HepG2 (cell line): Measurements from ENCODE around the gene PCNX1. TPM values are rescaled to one million over a fixed set of nuclear protein-coding genes. Genes with fewer than 3 reads are reported as not detected.

Source experiments
- ATAC-seq: fragments of 200-7000 bp; cut with Tn5 transposase; 3 replicates; pipeline ENCODE4 v1.9.1; 2020; ENCODE audit warnings: mild to moderate bottlenecking, moderate library complexity
- BruUV-seq: library from RNA; stranded (reverse); fragments of 400-500 nt; replicated peaks from 2 replicates; lab custom pipeline; 2021; lab: Mats Ljungman, UMichigan
- CTCF ChIA-PET: fragments of 300-600 bp; formaldehyde crosslinking; extraction: SDS; loops from one replicate; lab custom pipeline; 2021; ENCODE audit warnings: low total read pairs, inconsistent platforms, low intra/inter-chr PET ratio; lab: Yijun Ruan, JAX
- POLR2A ChIA-PET: fragments of 350-600 bp; sonication (Branson Sonifier 250); formaldehyde crosslinking; loops from one replicate; lab custom pipeline; 2020; ENCODE audit warnings: antibody characterized with exemption, inconsistent platforms; lab: Yijun Ruan, JAX
- DNase-seq: peaks from one replicate; pipeline ENCODE4 v3.0.0-alpha.2; 2015; ENCODE audit warnings: low spot score
- FAIRE-seq: peaks from 3 replicates; lab custom pipeline; 2011; peaks lifted over from hg19 to GRCh38; lab: Jason Lieb, UNC
- H2AFZ ChIP-seq: one replicate; pipeline ENCODE4 v1.6.1; 2011; ENCODE audit warnings: low read length, inconsistent platforms
- H3K27ac ChIP-seq: fragments of 300-600 bp; 3 replicates; pipeline ENCODE4 v1.8.0; 2011; ENCODE audit warnings: mixed run types, mild to moderate bottlenecking, mixed read lengths, low read length, inconsistent platforms; ENCODE audit not compliant: insufficient read depth; ENCODE audit errors: extremely low read length
- H3K27me3 ChIP-seq, 2 experiments: fragments of 200-600 bp in 1 of 2; 2 replicates in 1 of 2; 3 replicates in 1 of 2; pipeline versions ENCODE4 v1.6.0 to v1.8.0; 2011; ENCODE audit warnings: low read length in 2 of 2, mild to moderate bottlenecking in 2 of 2, moderate library complexity in 2 of 2, inconsistent platforms in 1 of 2; ENCODE audit not compliant: insufficient read depth in 2 of 2, control insufficient read depth in 1 of 2
- H3K36me3 ChIP-seq, 2 experiments: fragments of 200-600 bp in 1 of 2; replicated peaks in 1 of 2; 2 replicates in 1 of 2; 3 replicates in 1 of 2; pipeline versions ENCODE4 v1.5.1 to v1.8.0; 2011; ENCODE audit warnings: low read length in 2 of 2, inconsistent platforms in 1 of 2; ENCODE audit not compliant: insufficient read depth in 2 of 2, control insufficient read depth in 1 of 2
- H3K4me1 ChIP-seq: 2 replicates; pipeline ENCODE4 v1.5.1; 2012; ENCODE audit warnings: low read length, inconsistent platforms; ENCODE audit not compliant: insufficient read depth
- H3K4me2 ChIP-seq: 2 replicates; pipeline ENCODE4 v1.6.0; 2011; ENCODE audit warnings: low read depth, low read length, inconsistent platforms
- H3K4me3 ChIP-seq, 3 experiments: fragments of 200-600 bp in 1 of 3; sonication (generic), shearing (Covaris generic) in 1 of 3; replicated peaks in 1 of 3; 2 replicates each; pipeline ENCODE4 v1.5.1; 2011 to 2016; ENCODE audit warnings: low read length in 3 of 3, inconsistent platforms in 2 of 3, low read depth in 2 of 3, mild to moderate bottlenecking in 2 of 3, control low read depth in 1 of 3, mixed read lengths in 1 of 3; ENCODE audit not compliant: insufficient read depth in 1 of 3
- H3K79me2 ChIP-seq: one replicate; pipeline ENCODE4 v1.6.1; 2011; ENCODE audit warnings: low read length, inconsistent platforms; ENCODE audit not compliant: insufficient read depth
- H3K9ac ChIP-seq: 2 replicates; pipeline ENCODE4 v1.6.0; 2011; ENCODE audit warnings: mild to moderate bottlenecking, low read depth, low read length, inconsistent platforms; ENCODE audit not compliant: insufficient read depth
- H3K9me3 ChIP-seq: 2 replicates; pipeline ENCODE4 v1.5.1; 2012; ENCODE audit warnings: mild to moderate bottlenecking, low read length
- H4K20me1 ChIP-seq: 2 replicates; pipeline ENCODE4 v1.6.0; 2011; ENCODE audit warnings: inconsistent platforms, mild to moderate bottlenecking, low read length, moderate library complexity; ENCODE audit not compliant: insufficient read depth
- ATRX ChIP-seq: sonication (generic); formaldehyde crosslinking; IDR thresholded peaks from 2 replicates; pipeline ENCODE4 v1.4.0; 2020; ENCODE audit warnings: missing genetic modification reagents, borderline replicate concordance
- CTCF ChIP-seq: sonication (generic); formaldehyde crosslinking; IDR thresholded peaks from 2 replicates; pipeline ENCODE4 v1.5.0; 2020; ENCODE audit warnings: mild to moderate bottlenecking, missing genetic modification reagents, moderate library complexity
- ISL2 ChIP-seq: sonication (generic); formaldehyde crosslinking; IDR thresholded peaks from 2 replicates; pipeline ENCODE4 v1.5.0; 2020; ENCODE audit warnings: missing genetic modification reagents
- NBN ChIP-seq: fragments of 450-650 bp; conservative IDR thresholded peaks from 2 replicates; pipeline ENCODE4 v1.6.1; 2017
- NCOA2 ChIP-seq: sonication (generic); formaldehyde crosslinking; IDR thresholded peaks from 2 replicates; pipeline ENCODE4 v1.8.0; 2022; ENCODE audit warnings: inconsistent platforms
- NR2F1 ChIP-seq, 2 experiments: fragments of 450-650 bp in 1 of 2; formaldehyde crosslinking in 1 of 2; IDR thresholded peaks; 2 replicates each; pipeline versions ENCODE4 v1.5.0 to v1.6.1; 2016 to 2020; ENCODE audit warnings: mild to moderate bottlenecking in 1 of 2, missing compliant biosample characterization in 1 of 2, missing genetic modification reagents in 1 of 2, moderate library complexity in 1 of 2
- PAXIP1 ChIP-seq: sonication (generic); formaldehyde crosslinking; conservative IDR thresholded peaks from 2 replicates; pipeline ENCODE4 v1.4.0; 2020; ENCODE audit warnings: mild to moderate bottlenecking, missing genetic modification reagents, moderate library complexity
- RBFOX2 ChIP-seq: fragments of 200-400 bp; formaldehyde crosslinking; IDR thresholded peaks from 2 replicates; pipeline ENCODE4 v1.6.1; 2017; ENCODE audit warnings: low read depth, mild to moderate bottlenecking, low read length
- RCOR2 ChIP-seq: IDR thresholded peaks from 2 replicates; pipeline ENCODE4 v1.6.1; 2016; ENCODE audit warnings: missing biosample characterization, missing genetic modification reagents
- ZNF557 ChIP-seq: sonication (generic); formaldehyde crosslinking; IDR thresholded peaks from 2 replicates; pipeline ENCODE4 v1.4.0; 2020; ENCODE audit warnings: missing genetic modification reagents
- WGBS: methylation state at CpG from one replicate; pipeline ENCODE4 v1.1.6; 2017; ENCODE audit warnings: low lambda C conversion rate; 5-methylcytosine and 5-hydroxymethylcytosine counted together
- in situ Hi-C: cut with HindIII; loops from 2 replicates; pipeline ENCODE4 v1.10.0; 2017; ENCODE audit warnings: low pct_unique_long_range_greater_than_20kb; ENCODE audit not compliant: extremely low pct_ligation_motif_present
- intact Hi-C: fragments of 100-400 bp; cut with micrococcal nuclease; formaldehyde crosslinking; loops from one replicate; pipeline ENCODE4 v1.10.0; 2022; ENCODE audit not compliant: unreplicated experiment
- polyA plus RNA-seq, 8 experiments: library from polyadenylated mRNA; depleted of rRNA in 3 of 8; stranded (reverse) in 7 of 8; unstranded in 1 of 8; fragments of >200 nt; fragmentation: Illumina TruSeq in 4 of 8; extraction: Trizol in 4 of 8; gene quantifications; 2 replicates each; pipeline versions ENCODE4 v1.2.1 to v1.2.3, GENCODE V29; 2011 to 2016; ENCODE audit warnings: low read depth in 4 of 8, missing spikeins in 1 of 8, mixed read lengths in 1 of 8; ENCODE audit not compliant: insufficient read depth in 1 of 8
- total RNA-seq, 5 experiments: library from RNA; depleted of rRNA; stranded (reverse); fragments of >200 nt; fragmentation: Illumina TruSeq; extraction: Trizol; gene quantifications; 2 replicates each; pipeline ENCODE4 v1.2.3, GENCODE V29; 2016; ENCODE audit warnings: low read depth in 1 of 5

Gene PCNX1
- total and polyA plus RNA-seq, 2 of the 13 experiments (the other 11 are each of a cell fraction or from before 2014, with no cell fraction given): 24.9 to 30.3 TPM

GRCh38 chr14:70893858-70894291 lies 13.4 kb upstream of the PCNX1 start:
- H3K9ac ChIP-seq: no peak overlapping the region; the same call in 1 of the 2 replicates
- H3K27ac ChIP-seq: no peak overlapping the region
- no peaks in the 10 kb centered on the region for H4K20me1 ChIP-seq
- peaks cover 0 to 6% of the 10 kb centered on the region in 2 experiments; a peak in 2 of 5 replicates for H3K27me3 ChIP-seq
- TF ChIP-seq ATRX (no peak), CTCF (CRISPR knock-in tag) (no peak), RBFOX2 (no peak), NR2F1 (CRISPR knock-in tag; IDR thresholded peaks at IDR 0.05) (no peak)
- H3K4me3 ChIP-seq: no peak overlapping the region
- H3K4me1 ChIP-seq: peaks cover 39% of the 10 kb centered on the region
- H3K36me3 ChIP-seq: no peaks in the 10 kb centered on the region
- in situ Hi-C loops (no loop called here), intact Hi-C loops (loop anchor here (1.0 kb wide), 1 partner anchor 21 kb away; no protein-coding TSS in a partner anchor)
- H3K4me2 ChIP-seq: peak overlapping the region; percentile 67
- no peak overlapping the region for H2AFZ ChIP-seq
- no peaks in the 10 kb centered on the region for H3K79me2 ChIP-seq
- POLR2A ChIA-PET: interaction anchor here (1.7 kb wide), 1 partner anchor 13 kb away, joined by 10 read pairs; the partner anchor contains the start of gene PCNX1
- ATAC-seq: no peak
- no TSS peak for BruUV-seq
- DNase-seq: no peak
- 33% methylated on average over 5 of the region's 5 CpGs for WGBS
- no peak for FAIRE-seq
- CTCF ChIA-PET: no interaction called here
- no peaks in the 10 kb centered on the region for H3K9me3 ChIP-seq

- Histone ChIP-seq H3K36me3 (no peaks in the 10 kb centered on the region), H3K4me3 (peak overlapping the region in 1 of 3 experiments; percentile 14; a peak in 1 of 6 replicates), H3K4me1 (peaks cover 42% of the 10 kb centered on the region), H3K27ac (peak overlapping the region; percentile 44), H4K20me1 (no peaks in the 10 kb centered on the region), H3K9ac (no peak overlapping the region), H3K27me3 (peaks cover 0 to 3% of the 10 kb centered on the region in 2 experiments; a peak in 2 of 5 replicates), H3K79me2 (no peaks in the 10 kb centered on the region), H3K9me3 (no peaks in the 10 kb centered on the region), H3K4me2 (peak overlapping the region; percentile 67), H2AFZ (no peak overlapping the region)
- ChIA-PET POLR2A (interaction anchor here (1.0 to 1.7 kb wide), 2 partner anchors 10 to 12 kb away, joined by 6 to 10 read pairs; partner anchors contain the start of gene PCNX1), CTCF (no interaction called here)
- BruUV-seq: no TSS peak
- peak; percentile 87 for FAIRE-seq
- DNase-seq: peak; percentile 96
- WGBS: 0% methylated on average over 2 of the region's 2 CpGs
- in situ Hi-C loops (no loop called here), intact Hi-C loops (loop anchor here (1.0 kb wide), 1 partner anchor 22 kb away; no protein-coding TSS in a partner anchor)
- peak; percentile 99 for ATAC-seq
- TF ChIP-seq RCOR2 (CRISPR knock-in tag) (peak; percentile 63; the same call in 1 of the 2 replicates), ZNF557 (CRISPR knock-in tag) (no peak), NBN (no peak), PAXIP1 (CRISPR knock-in tag) (peak; percentile 61), ISL2 (0 out of 2 replicates have a peak, but pooled peaks have one; percentile 35), NCOA2 (CRISPR knock-in tag) (peak; percentile 38; the same call in 1 of the 2 replicates)
Measured at GRCh38 chr14:70894868-70895267, 12.4 kb upstream of the PCNX1 start.
